GM18873 (cell line): ENCODE data around the gene FBXW8.

Experiments
- ATAC-seq: cut with Tn5 transposase; IDR thresholded peaks from one replicate; pipeline ENCODE4 v1.9.1; 2021; ENCODE audit warnings: mild to moderate bottlenecking, moderate library complexity, moderate number of reproducible peaks; ENCODE audit not compliant: unreplicated experiment, low FRiP score

The FBXW8 gene

GRCh38 chr12:116922194-116922897, 11.6 kb downstream of the FBXW8 start:
- peak; percentile 57 for ATAC-seq

GRCh38 chr12:116924558-116925453, 14.1 kb downstream of the FBXW8 start:
- peak; percentile 67 for ATAC-seq

GRCh38 chr12:116926283-116927243, 15.8 kb downstream of the FBXW8 start:
- no peak for ATAC-seq

- ATAC-seq, result no peak
These were observed 16.6 kb downstream of the FBXW8 start for GRCh38 chr12:116927244-116927940.

- no peak for ATAC-seq
These were observed 17.8 kb downstream of the FBXW8 start for GRCh38 chr12:116928504-116928903.

- ATAC-seq, result no peak
These were observed 19.1 kb downstream of the FBXW8 start for GRCh38 chr12:116929885-116930284.

- ATAC-seq, result no peak
These were observed 20.9 kb downstream of the FBXW8 start for GRCh38 chr12:116931665-116932064.

GRCh38 chr12:116933091-116933490, 22.3 kb downstream of the FBXW8 start:
- ATAC-seq, result no peak

- no peak for ATAC-seq
These were observed 22.9 kb downstream of the FBXW8 start for GRCh38 chr12:116933512-116934246.

GRCh38 chr12:116934908-116935705, 24.4 kb downstream of the FBXW8 start:
- ATAC-seq, result no peak

GRCh38 chr12:116937640-116938039, 26.9 kb downstream of the FBXW8 start:
- ATAC-seq, result no peak

- no peak for ATAC-seq
These were observed 29.0 kb downstream of the FBXW8 start for GRCh38 chr12:116939734-116940133.

- no peak for ATAC-seq
These were observed 30.4 kb downstream of the FBXW8 start for GRCh38 chr12:116941188-116941587.

GRCh38 chr12:116943419-116944372, 32.9 kb downstream of the FBXW8 start:
- ATAC-seq, result no peak

- no peak for ATAC-seq
These were observed 35.3 kb downstream of the FBXW8 start for GRCh38 chr12:116945886-116946550.

GRCh38 chr12:116948298-116948697, 37.5 kb downstream of the FBXW8 start:
- no peak for ATAC-seq
